ENCODE results near the gene SPHK2.
A peak's percentile ranks its signal among the peaks of the same experiment; 100 is the strongest.

Gene SPHK2

DNA sequence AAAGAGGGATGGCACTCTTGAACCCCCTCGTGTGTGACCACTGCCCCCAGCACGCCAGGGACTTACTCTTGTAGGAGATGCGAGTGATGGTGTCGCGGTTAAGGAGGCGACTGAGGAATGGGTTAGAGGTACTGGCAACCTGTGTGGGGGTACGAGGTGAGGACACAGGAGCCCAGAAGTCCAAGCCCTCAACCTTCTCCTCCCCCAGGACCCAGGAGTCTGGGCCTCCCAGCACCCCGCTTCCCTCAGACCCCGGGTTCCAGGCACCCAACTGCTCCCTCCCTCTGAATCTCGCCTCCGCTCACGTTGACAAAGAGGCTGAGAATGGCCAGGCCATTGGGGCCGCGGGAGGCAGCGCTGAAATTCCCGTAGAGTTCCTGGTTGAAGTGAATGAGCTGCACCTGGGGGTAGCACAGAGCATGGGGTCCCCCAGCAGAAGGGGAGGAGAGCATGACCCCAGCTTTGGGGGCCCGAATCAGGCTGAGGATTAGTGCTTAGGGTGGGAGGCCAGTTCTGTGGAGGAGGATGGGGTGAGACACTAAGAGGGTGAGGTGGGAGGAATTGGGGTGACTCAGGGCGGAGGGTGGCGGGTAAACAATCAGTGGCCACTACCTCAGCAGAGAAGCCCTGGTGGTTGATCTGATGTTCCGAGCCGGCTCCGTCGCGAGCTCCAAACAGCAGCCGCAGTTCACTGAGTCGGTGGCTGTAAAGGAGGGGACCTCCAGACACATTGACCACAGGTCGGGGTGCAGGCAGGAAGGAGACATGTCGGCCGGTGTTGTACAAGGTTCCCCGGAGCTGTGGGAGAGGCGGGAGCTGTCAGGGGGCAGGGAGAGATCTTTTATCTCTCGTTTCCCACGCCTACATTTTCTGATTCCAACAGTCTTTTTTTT lies 20.4 kb downstream of the SPHK2 start:
- H3K79me1 ChIP-seq (ENCODE audit: low read length) = peaks cover under 1% of the 10 kb centered on the region

DNA sequence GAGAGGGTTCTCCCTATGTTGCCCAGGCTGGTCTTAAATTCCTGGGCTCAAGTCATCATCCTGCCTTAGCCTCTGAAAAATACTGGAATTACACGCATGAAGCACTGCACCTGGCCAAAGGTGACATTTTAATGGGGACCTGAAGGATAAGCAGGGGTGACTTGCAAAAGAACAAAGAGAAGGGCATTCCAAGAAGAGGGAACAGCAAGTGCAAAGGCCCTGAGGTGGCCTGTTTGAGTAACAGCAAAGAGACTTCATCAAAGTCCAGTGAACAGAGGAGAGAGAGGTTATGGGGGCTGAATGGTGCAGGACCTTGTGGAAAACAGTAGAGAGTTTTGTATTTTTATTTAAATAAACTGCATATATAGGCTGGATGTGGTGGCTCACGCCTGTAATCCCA lies 22.5 kb downstream of the SPHK2 start:
- no peaks in the 10 kb centered on the region for H3K9me3 ChIP-seq (ENCODE audit: insufficient read depth, low read depth, low read length)
- H3K9ac ChIP-seq (ENCODE audit: low read length) = no peak overlapping the region
- no peak overlapping the region for H2AFZ ChIP-seq (ENCODE audit: insufficient read depth, low read length, poor library complexity)
- H2AK5ac ChIP-seq (ENCODE audit: low read length) = no peak overlapping the region
- no peak overlapping the region for H3K4me2 ChIP-seq (ENCODE audit: low read length)
- no peak overlapping the region for H3K14ac ChIP-seq (ENCODE audit: low read length)
- no peaks in the 10 kb centered on the region for H3K79me2 ChIP-seq (ENCODE audit: control insufficient read depth, insufficient read depth, low read length, poor library complexity)
- H4K8ac ChIP-seq (ENCODE audit: low read depth, low read length) = no peak overlapping the region
- H3K23ac ChIP-seq (ENCODE audit: low read length) = no peak overlapping the region
- no peak overlapping the region for H3K18ac ChIP-seq (ENCODE audit: low read length)
- no peak overlapping the region for H4K12ac ChIP-seq (ENCODE audit: low read depth, low read length)
- no peak overlapping the region for H2BK120ac ChIP-seq (ENCODE audit: insufficient read depth, low read length, poor library complexity)
- DNase-seq = no peak
- WGBS (ENCODE audit: extremely low coverage, insufficient coverage, insufficient read length) = no CpG with 5 or more reads among the region's 2 CpGs
- H3K27me3 ChIP-seq (ENCODE audit: insufficient read depth, low read length) = peaks cover 3% of the 10 kb centered on the region
- H3K79me1 ChIP-seq (ENCODE audit: low read length) = no peaks in the 10 kb centered on the region
- no peak overlapping the region for H3K27ac ChIP-seq (ENCODE audit: low read depth, low read length)
- no peak overlapping the region for H3K4ac ChIP-seq (ENCODE audit: low read depth, low read length)
- H2BK5ac ChIP-seq (ENCODE audit: low read depth, low read length, poor library complexity) = no peak overlapping the region
- no peak overlapping the region for H2BK12ac ChIP-seq (ENCODE audit: low read length)
- H3K36me3 ChIP-seq (ENCODE audit: control insufficient read depth in 1 of 2, insufficient read depth in 2 of 2, low read length in 2 of 2) = no peaks in the 10 kb centered on the region
- no peak overlapping the region for H4K91ac ChIP-seq (ENCODE audit: low read depth, low read length)
- peaks cover 8 to 21% of the 10 kb centered on the region in 2 experiments for H3K4me1 ChIP-seq (ENCODE audit: control insufficient read depth in 1 of 2, insufficient read depth in 2 of 2, low read length in 2 of 2)
- H3K4me3 ChIP-seq (ENCODE audit: low read depth, low read length) = no peak overlapping the region

More for the DNA sequence above, 20.4 kb downstream of the SPHK2 start:
- no peak overlapping the region for H2AFZ ChIP-seq (ENCODE audit: insufficient read depth, low read length, poor library complexity)
- no peak overlapping the region for H3K23ac ChIP-seq (ENCODE audit: low read length)
- H3K4me1 ChIP-seq (ENCODE audit: control insufficient read depth in 1 of 2, insufficient read depth in 2 of 2, low read length in 2 of 2) = peaks cover 14 to 17% of the 10 kb centered on the region in 2 experiments
- no peak overlapping the region for H2AK5ac ChIP-seq (ENCODE audit: low read length)
- no peak overlapping the region for H4K8ac ChIP-seq (ENCODE audit: low read depth, low read length)
- H2BK12ac ChIP-seq (ENCODE audit: low read length) = no peak overlapping the region
- H3K4me3 ChIP-seq (ENCODE audit: low read depth, low read length) = no peak overlapping the region
- no peak overlapping the region for H2BK120ac ChIP-seq (ENCODE audit: insufficient read depth, low read length, poor library complexity)
- no peak overlapping the region for H4K12ac ChIP-seq (ENCODE audit: low read depth, low read length)
- H2BK5ac ChIP-seq (ENCODE audit: low read depth, low read length, poor library complexity) = no peak overlapping the region
- no peak overlapping the region for H3K4me2 ChIP-seq (ENCODE audit: low read length)
- no peak overlapping the region for H3K4ac ChIP-seq (ENCODE audit: low read depth, low read length)
- WGBS (ENCODE audit: extremely low coverage, insufficient coverage, insufficient read length) = no CpG with 5 or more reads among the region's 33 CpGs
- no peak for DNase-seq
- no peaks in the 10 kb centered on the region for H3K79me2 ChIP-seq (ENCODE audit: control insufficient read depth, insufficient read depth, low read length, poor library complexity)
- peak overlapping the region; percentile 26 for H3K9ac ChIP-seq (ENCODE audit: low read length)
- H3K27me3 ChIP-seq (ENCODE audit: insufficient read depth, low read length) = peaks cover 15% of the 10 kb centered on the region
- H3K27ac ChIP-seq (ENCODE audit: low read depth, low read length) = no peak overlapping the region
- no peak overlapping the region for H3K14ac ChIP-seq (ENCODE audit: low read length)
- no peak overlapping the region for H3K18ac ChIP-seq (ENCODE audit: low read length)
- no peaks in the 10 kb centered on the region for H3K36me3 ChIP-seq (ENCODE audit: control insufficient read depth in 1 of 2, insufficient read depth in 2 of 2, low read length in 2 of 2)
- no peaks in the 10 kb centered on the region for H3K9me3 ChIP-seq (ENCODE audit: insufficient read depth, low read depth, low read length)
- no peak overlapping the region for H4K91ac ChIP-seq (ENCODE audit: low read depth, low read length)

DNA sequence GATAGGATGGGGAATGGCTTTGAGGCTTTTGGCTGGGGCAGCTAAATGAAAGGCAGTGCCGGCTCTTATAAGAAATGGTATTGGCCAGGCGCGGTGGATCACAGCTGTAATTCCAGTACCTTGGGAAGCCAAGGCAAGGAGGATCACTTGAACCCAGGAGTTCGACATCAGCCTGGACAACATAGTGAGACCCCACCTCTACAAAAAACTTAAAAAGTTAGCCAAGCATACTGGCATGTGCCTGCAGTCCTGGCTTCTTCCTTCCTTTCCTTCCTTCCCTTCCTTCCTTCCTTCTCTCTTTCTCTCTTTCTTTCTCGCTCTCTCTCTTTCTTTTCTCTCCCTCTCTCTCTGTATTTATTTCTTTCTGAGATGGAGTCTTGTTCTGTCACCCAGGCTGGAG lies 23.6 kb downstream of the SPHK2 start:
- no CpG with 5 or more reads among the region's 5 CpGs for WGBS (ENCODE audit: extremely low coverage, insufficient coverage, insufficient read length)
- H4K8ac ChIP-seq (ENCODE audit: low read depth, low read length) = no peak overlapping the region

DNA sequence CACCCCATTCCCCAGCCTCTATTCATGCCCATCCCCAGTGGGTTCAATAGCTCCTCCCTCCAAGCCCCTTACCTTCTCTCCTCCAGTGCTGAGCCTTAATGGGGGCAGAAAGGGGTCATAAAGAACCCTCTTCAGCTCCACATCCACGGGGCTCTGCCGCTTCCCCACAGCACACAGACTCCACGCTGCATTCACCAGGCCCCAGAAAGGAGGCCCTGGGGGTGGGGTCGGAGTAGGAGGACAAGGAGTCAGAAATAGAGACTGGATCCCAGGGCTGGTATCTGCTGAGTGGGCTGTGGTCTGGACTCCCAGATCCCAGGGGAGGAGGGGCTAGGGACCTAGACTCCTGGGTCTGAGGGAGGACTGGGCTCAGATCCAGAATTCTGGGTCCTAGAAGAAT lies 25.0 kb downstream of the SPHK2 start:
- no peak overlapping the region for H3K9ac ChIP-seq (ENCODE audit: low read length)

More for the DNA sequence above, 23.6 kb downstream of the SPHK2 start:
- H3K36me3 ChIP-seq (ENCODE audit: control insufficient read depth in 1 of 2, insufficient read depth in 2 of 2, low read length in 2 of 2) = no peaks in the 10 kb centered on the region
- H3K14ac ChIP-seq (ENCODE audit: low read length) = no peak overlapping the region
- H3K18ac ChIP-seq (ENCODE audit: low read length) = no peak overlapping the region
- no peaks in the 10 kb centered on the region for H3K9me3 ChIP-seq (ENCODE audit: insufficient read depth, low read depth, low read length)
- H3K9ac ChIP-seq (ENCODE audit: low read length) = no peak overlapping the region
- no peak overlapping the region for H2BK120ac ChIP-seq (ENCODE audit: insufficient read depth, low read length, poor library complexity)
- no peak overlapping the region for H3K23ac ChIP-seq (ENCODE audit: low read length)
- H2AK5ac ChIP-seq (ENCODE audit: low read length) = no peak overlapping the region
- DNase-seq = no peak
- H4K12ac ChIP-seq (ENCODE audit: low read depth, low read length) = no peak overlapping the region
- no peak overlapping the region for H3K27ac ChIP-seq (ENCODE audit: low read depth, low read length)
- H3K27me3 ChIP-seq (ENCODE audit: insufficient read depth, low read length) = no peaks in the 10 kb centered on the region
- no peak overlapping the region for H3K4me2 ChIP-seq (ENCODE audit: low read length)
- no peak overlapping the region for H2AFZ ChIP-seq (ENCODE audit: insufficient read depth, low read length, poor library complexity)
- H2BK12ac ChIP-seq (ENCODE audit: low read length) = no peak overlapping the region
- no peaks in the 10 kb centered on the region for H3K79me1 ChIP-seq (ENCODE audit: low read length)
- H4K91ac ChIP-seq (ENCODE audit: low read depth, low read length) = no peak overlapping the region
- no peak overlapping the region for H3K4ac ChIP-seq (ENCODE audit: low read depth, low read length)
- no peaks in the 10 kb centered on the region for H3K79me2 ChIP-seq (ENCODE audit: control insufficient read depth, insufficient read depth, low read length, poor library complexity)
- H3K4me3 ChIP-seq (ENCODE audit: low read depth, low read length) = no peak overlapping the region
- peaks cover 6 to 17% of the 10 kb centered on the region in 2 experiments for H3K4me1 ChIP-seq (ENCODE audit: control insufficient read depth in 1 of 2, insufficient read depth in 2 of 2, low read length in 2 of 2)
- no peak overlapping the region for H2BK5ac ChIP-seq (ENCODE audit: low read depth, low read length, poor library complexity)

More for the DNA sequence above, 25.0 kb downstream of the SPHK2 start:
- H3K4me3 ChIP-seq (ENCODE audit: low read depth, low read length) = no peak overlapping the region
- no peaks in the 10 kb centered on the region for H3K9me3 ChIP-seq (ENCODE audit: insufficient read depth, low read depth, low read length)
- no peak overlapping the region for H2BK120ac ChIP-seq (ENCODE audit: insufficient read depth, low read length, poor library complexity)
- H3K27me3 ChIP-seq (ENCODE audit: insufficient read depth, low read length) = no peaks in the 10 kb centered on the region
- H2AFZ ChIP-seq (ENCODE audit: insufficient read depth, low read length, poor library complexity) = no peak overlapping the region
- H4K12ac ChIP-seq (ENCODE audit: low read depth, low read length) = no peak overlapping the region
- H3K27ac ChIP-seq (ENCODE audit: low read depth, low read length) = no peak overlapping the region
- no peaks in the 10 kb centered on the region for H3K79me1 ChIP-seq (ENCODE audit: low read length)
- no peak overlapping the region for H3K4me2 ChIP-seq (ENCODE audit: low read length)
- H3K23ac ChIP-seq (ENCODE audit: low read length) = no peak overlapping the region
- no peak overlapping the region for H4K8ac ChIP-seq (ENCODE audit: low read depth, low read length)
- H3K4me1 ChIP-seq (ENCODE audit: control insufficient read depth in 1 of 2, insufficient read depth in 2 of 2, low read length in 2 of 2) = peaks cover 6 to 13% of the 10 kb centered on the region in 2 experiments
- H2BK12ac ChIP-seq (ENCODE audit: low read length) = no peak overlapping the region
- H3K18ac ChIP-seq (ENCODE audit: low read length) = no peak overlapping the region
- no peak overlapping the region for H2AK5ac ChIP-seq (ENCODE audit: low read length)
- no peak for DNase-seq
- H3K14ac ChIP-seq (ENCODE audit: low read length) = no peak overlapping the region
- H2BK5ac ChIP-seq (ENCODE audit: low read depth, low read length, poor library complexity) = no peak overlapping the region
- no CpG with 5 or more reads among the region's 4 CpGs for WGBS (ENCODE audit: extremely low coverage, insufficient coverage, insufficient read length)
- H3K36me3 ChIP-seq (ENCODE audit: control insufficient read depth in 1 of 2, insufficient read depth in 2 of 2, low read length in 2 of 2) = no peaks in the 10 kb centered on the region
- no peak overlapping the region for H3K4ac ChIP-seq (ENCODE audit: low read depth, low read length)
- no peaks in the 10 kb centered on the region for H3K79me2 ChIP-seq (ENCODE audit: control insufficient read depth, insufficient read depth, low read length, poor library complexity)
- H4K91ac ChIP-seq (ENCODE audit: low read depth, low read length) = no peak overlapping the region
